Parathyroid adenoma (tissue), 2 donors: ENCODE measurements around the gene OR2D2.

Experiments used
- H2AFZ ChIP-seq: fragments of 300-600 bp; sonication (generic); one replicate; pipeline ENCODE4 v1.7.0; 2017; ENCODE audit warnings: antibody characterized with exemption, mild to moderate bottlenecking
- H3K27ac ChIP-seq: fragments of 300-600 bp; sonication (generic); one replicate; pipeline ENCODE4 v1.7.0; 2017
- H3K27me3 ChIP-seq: fragments of 300-600 bp; sonication (generic); one replicate; pipeline ENCODE4 v1.7.0; 2017; ENCODE audit warnings: low read length; ENCODE audit not compliant: control insufficient read depth, insufficient read depth
- H3K36me3 ChIP-seq: fragments of 300-600 bp; sonication (generic); one replicate; pipeline ENCODE4 v1.7.0; 2017; ENCODE audit warnings: low read length; ENCODE audit not compliant: control insufficient read depth, insufficient read depth
- H3K4me1 ChIP-seq: fragments of 300-600 bp; sonication (generic); one replicate; pipeline ENCODE4 v1.7.0; 2017; ENCODE audit warnings: control low read depth
- H3K4me2 ChIP-seq: fragments of 300-600 bp; sonication (generic); one replicate; pipeline ENCODE4 v1.7.0; 2017; ENCODE audit warnings: low read length
- H3K4me3 ChIP-seq: fragments of 300-600 bp; sonication (generic); one replicate; pipeline ENCODE4 v1.7.0; 2017; ENCODE audit warnings: low read depth, low read length
- H3K79me2 ChIP-seq: fragments of 300-600 bp; sonication (generic); one replicate; pipeline ENCODE4 v1.7.0; 2017; ENCODE audit warnings: control low read depth
- H3K9ac ChIP-seq: fragments of 300-600 bp; sonication (generic); one replicate; pipeline ENCODE4 v1.7.0; 2017; ENCODE audit warnings: mild to moderate bottlenecking
- H3K9me3 ChIP-seq: fragments of 300-600 bp; sonication (generic); one replicate; pipeline ENCODE4 v1.7.0; 2017; ENCODE audit warnings: low read length; ENCODE audit not compliant: control insufficient read depth
- CTCF ChIP-seq: fragments of 300-600 bp; sonication (generic); IDR thresholded peaks from one replicate; pipeline ENCODE4 v1.7.0; 2017; ENCODE audit warnings: antibody characterized with exemption, mild to moderate bottlenecking
- donor health status: primary hyperparathyroidism.

The OR2D2 gene

GRCh38 chr11:6843670-6844069, 48.6 kb downstream of the OR2D2 start:
- H2AFZ ChIP-seq = no peak overlapping the region
- H3K4me1 ChIP-seq = no peaks in the 10 kb centered on the region
- H3K27ac ChIP-seq = no peak overlapping the region
- no peak overlapping the region for H3K4me3 ChIP-seq
- H3K36me3 ChIP-seq = no peaks in the 10 kb centered on the region
- H3K27me3 ChIP-seq = no peaks in the 10 kb centered on the region
- no peak overlapping the region for H3K9ac ChIP-seq
- H3K4me2 ChIP-seq = no peak overlapping the region
- no peak for TF ChIP-seq CTCF
- no peaks in the 10 kb centered on the region for H3K79me2 ChIP-seq
- no peaks in the 10 kb centered on the region for H3K9me3 ChIP-seq

GRCh38 chr11:6841694-6842093, 50.6 kb downstream of the OR2D2 start:
- H3K27me3 ChIP-seq = no peaks in the 10 kb centered on the region
- H3K9me3 ChIP-seq = no peaks in the 10 kb centered on the region
- H3K4me2 ChIP-seq = no peak overlapping the region

More at GRCh38 chr11:6841694-6842093, 50.6 kb downstream of the OR2D2 start:
- no peaks in the 10 kb centered on the region for H3K4me1 ChIP-seq
- no peaks in the 10 kb centered on the region for H3K36me3 ChIP-seq
- no peak overlapping the region for H3K4me3 ChIP-seq
- no peaks in the 10 kb centered on the region for H3K79me2 ChIP-seq
- no peak for TF ChIP-seq CTCF
- H2AFZ ChIP-seq = no peak overlapping the region
- H3K27ac ChIP-seq = no peak overlapping the region
- H3K9ac ChIP-seq = no peak overlapping the region
